ENCODE measurements around the gene RNF220. TPM values are rescaled to one million over a fixed set of nuclear protein-coding genes. Genes with fewer than 3 reads are reported as not detected.
"Not testable (repeated sequence)": the region's sequence is repeated elsewhere in the genome, so short reads cannot be mapped to it uniquely, and the experiment has no call there.

RNF220 gene
- total and polyA plus RNA-seq, 9 donors = 54.5 to 63.4 (median 56.7) TPM

DNA sequence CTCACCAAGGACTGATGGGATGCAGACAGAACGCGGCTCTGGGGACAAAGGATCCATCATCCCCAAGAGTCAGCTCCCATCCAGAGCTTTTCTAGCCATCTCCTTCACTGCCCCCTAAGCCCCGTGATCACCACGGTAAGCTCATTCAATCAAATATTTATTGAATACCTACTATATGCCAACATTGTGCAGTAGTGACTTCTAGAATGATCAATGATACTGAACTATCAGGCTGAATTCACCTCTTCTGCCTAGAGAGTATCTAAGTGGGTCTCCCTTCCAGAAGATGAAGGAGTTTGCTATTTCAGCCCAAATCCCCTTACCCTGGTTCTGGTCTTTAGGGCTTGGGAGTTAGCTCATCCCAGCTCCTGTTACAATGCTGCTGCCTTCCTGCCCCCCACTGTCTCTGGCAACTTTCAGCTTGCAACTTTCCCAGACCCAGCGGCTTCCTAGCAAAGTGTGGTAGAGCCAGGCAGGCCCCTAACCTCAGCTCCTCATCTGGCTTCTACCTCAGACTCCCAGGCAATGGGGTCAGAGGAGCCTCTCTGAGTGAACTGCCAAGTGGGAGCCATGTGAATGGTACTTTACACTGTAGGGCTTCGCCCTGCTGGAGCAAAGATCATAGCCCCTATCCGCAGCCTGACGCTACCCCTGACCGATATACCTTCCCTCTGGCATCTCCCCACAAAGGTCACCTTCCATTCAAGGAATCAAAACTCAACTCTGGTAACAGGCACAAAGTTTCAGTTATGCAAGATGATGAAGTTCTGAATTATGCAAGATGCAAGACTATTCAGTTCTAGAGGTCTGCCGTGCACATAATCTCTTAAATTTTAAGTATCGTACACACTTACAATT is 248.3 kb downstream of the RNF220 start:
- Histone ChIP-seq H3K9me3 (replicated peaks; ENCODE audit: control insufficient read depth, low read depth, low read length) (no peaks in the 10 kb centered on the region), H3K4me1 (ENCODE audit: control insufficient read depth, insufficient read depth, low read length) (peaks cover 23% of the 10 kb centered on the region), H3K36me3 (ENCODE audit: control insufficient read depth, insufficient read depth, low read length) (peaks cover 43% of the 10 kb centered on the region), H3K4me3 (ENCODE audit: low read length) (no peak overlapping the region), H3K27ac (ENCODE audit: low read length) (no peak overlapping the region), H3K27me3 (ENCODE audit: control insufficient read depth, insufficient read depth, low read length) (no peaks in the 10 kb centered on the region)
- DNase-seq = no peak
- 44% methylated on average over 4 of the region's 11 CpGs for WGBS (ENCODE audit: insufficient coverage)

DNA sequence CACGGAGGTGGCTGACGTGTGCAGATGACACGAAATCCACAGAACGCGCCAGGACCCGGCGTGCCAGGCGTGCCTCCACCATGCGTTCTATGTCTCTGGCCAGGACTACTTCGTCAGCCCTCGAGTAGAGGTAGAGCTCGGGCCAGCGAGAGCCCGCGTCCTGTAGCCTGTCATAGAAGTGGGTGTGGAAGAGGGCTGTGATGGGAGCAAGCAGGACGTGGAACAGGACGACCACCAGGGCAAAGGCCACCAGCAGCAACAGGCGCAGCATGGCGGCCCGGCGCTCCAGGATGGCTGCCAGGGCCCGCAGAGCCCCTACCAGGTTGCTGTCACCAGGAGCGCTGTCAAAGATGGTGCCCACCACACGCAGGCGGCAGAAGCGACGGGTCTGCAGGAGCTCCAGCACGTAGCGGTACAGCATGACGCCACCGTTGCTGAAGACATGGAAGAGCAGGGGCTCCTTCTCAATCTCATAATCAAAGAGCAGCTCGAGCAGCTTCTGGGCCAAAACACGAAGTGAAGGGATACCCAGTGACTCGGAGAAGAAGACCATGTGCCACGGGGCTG is 249.6 kb downstream of the RNF220 start:
- Histone ChIP-seq H3K27ac (ENCODE audit: low read length) (no peak overlapping the region), H3K27me3 (ENCODE audit: control insufficient read depth, insufficient read depth, low read length) (no peaks in the 10 kb centered on the region), H3K4me3 (ENCODE audit: low read length) (no peak overlapping the region), H3K36me3 (ENCODE audit: control insufficient read depth, insufficient read depth, low read length) (peaks cover 36% of the 10 kb centered on the region), H3K9me3 (replicated peaks; ENCODE audit: control insufficient read depth, low read depth, low read length) (no peaks in the 10 kb centered on the region), H3K4me1 (ENCODE audit: control insufficient read depth, insufficient read depth, low read length) (peaks cover 18% of the 10 kb centered on the region)
- DNase-seq = no peak
- WGBS (ENCODE audit: insufficient coverage) = 88% methylated on average over 35 of the region's 35 CpGs

DNA sequence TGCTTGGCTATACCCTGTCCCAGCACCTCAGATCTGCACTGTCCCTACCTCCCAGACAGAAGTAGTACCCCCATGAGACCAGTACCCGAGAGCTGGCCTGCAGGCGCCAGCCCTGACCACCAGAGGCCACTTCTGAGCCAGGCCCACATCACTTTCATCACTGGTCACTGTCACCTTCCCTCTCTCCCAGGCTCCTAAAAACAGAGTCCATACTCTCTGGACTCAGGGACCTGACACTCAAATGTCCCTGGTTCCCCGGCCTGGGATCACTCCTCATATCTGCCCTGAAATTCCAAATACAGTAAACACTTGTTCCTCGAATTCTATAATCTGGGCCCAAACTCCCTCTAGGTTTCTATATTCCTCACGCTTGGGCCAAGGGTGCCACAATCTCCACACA is 250.6 kb downstream of the RNF220 start:
- H3K27ac ChIP-seq (ENCODE audit: low read length) = no peak overlapping the region
- 38% methylated on average over 4 of the region's 5 CpGs for WGBS (ENCODE audit: insufficient coverage)
- H3K27me3 ChIP-seq (ENCODE audit: control insufficient read depth, insufficient read depth, low read length) = no peaks in the 10 kb centered on the region
- peaks cover 27% of the 10 kb centered on the region for H3K36me3 ChIP-seq (ENCODE audit: control insufficient read depth, insufficient read depth, low read length)
- no peak overlapping the region for H3K4me3 ChIP-seq (ENCODE audit: low read length)
- DNase-seq = no peak
- no peaks in the 10 kb centered on the region for H3K9me3 ChIP-seq (replicated peaks; ENCODE audit: control insufficient read depth, low read depth, low read length)
- H3K4me1 ChIP-seq (ENCODE audit: control insufficient read depth, insufficient read depth, low read length) = peaks cover 14% of the 10 kb centered on the region

DNA sequence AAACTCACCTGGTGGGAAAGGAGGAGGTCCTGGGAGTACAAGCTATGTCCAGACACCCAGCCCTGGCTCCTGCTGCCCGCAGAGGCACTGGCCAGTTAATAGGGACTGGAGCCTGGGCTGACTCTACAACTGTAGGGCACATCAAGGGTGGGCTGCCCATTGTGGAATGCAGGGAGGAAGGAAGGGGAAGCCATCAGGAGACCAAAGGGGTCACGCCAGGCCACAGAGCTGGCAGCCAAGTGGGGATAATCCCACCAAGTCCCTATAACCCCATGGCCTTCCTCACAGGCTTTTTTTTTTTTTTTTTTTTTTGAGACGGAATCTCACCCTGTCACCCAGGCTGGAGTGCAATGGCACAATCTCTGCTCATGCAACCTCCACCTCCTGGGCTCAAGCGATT is 254.5 kb downstream of the RNF220 start:
- Histone ChIP-seq H3K4me3 (ENCODE audit: low read length) (no peak overlapping the region), H3K9me3 (replicated peaks; ENCODE audit: control insufficient read depth, low read depth, low read length) (no peaks in the 10 kb centered on the region), H3K4me1 (ENCODE audit: control insufficient read depth, insufficient read depth, low read length) (peaks cover 30% of the 10 kb centered on the region), H3K36me3 (ENCODE audit: control insufficient read depth, insufficient read depth, low read length) (peaks cover 8% of the 10 kb centered on the region), H3K27ac (ENCODE audit: low read length) (no peak overlapping the region), H3K27me3 (ENCODE audit: control insufficient read depth, insufficient read depth, low read length) (no peaks in the 10 kb centered on the region)
- 100% methylated on average over 1 of the region's 4 CpGs for WGBS (ENCODE audit: insufficient coverage)
- no peak for DNase-seq

DNA sequence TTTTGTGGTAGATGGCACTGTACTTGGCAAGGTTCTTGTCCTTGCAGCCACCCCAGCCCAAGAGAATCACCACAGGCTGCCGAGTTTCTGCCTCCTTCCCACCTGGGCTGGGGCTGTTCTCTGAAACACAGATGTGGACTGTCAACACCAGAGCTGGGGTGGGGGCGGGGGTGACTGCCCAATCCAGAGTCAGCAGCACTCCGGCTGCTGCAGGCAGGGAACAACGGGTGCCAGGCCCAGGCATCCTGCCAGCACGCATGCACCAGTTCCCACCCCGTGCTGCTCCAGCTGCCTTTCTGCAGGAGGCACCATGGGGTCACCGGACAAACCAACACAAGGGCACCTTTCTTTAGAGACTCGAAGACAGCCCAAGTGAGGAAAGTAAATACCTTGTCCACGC is 255.1 kb downstream of the RNF220 start:
- 57% methylated on average over 9 of the region's 9 CpGs for WGBS (ENCODE audit: insufficient coverage)
- Histone ChIP-seq H3K4me3 (ENCODE audit: low read length) (no peak overlapping the region), H3K4me1 (ENCODE audit: control insufficient read depth, insufficient read depth, low read length) (peaks cover 30% of the 10 kb centered on the region), H3K9me3 (replicated peaks; ENCODE audit: control insufficient read depth, low read depth, low read length) (no peaks in the 10 kb centered on the region), H3K36me3 (ENCODE audit: control insufficient read depth, insufficient read depth, low read length) (peaks cover 4% of the 10 kb centered on the region), H3K27ac (ENCODE audit: low read length) (no peak overlapping the region), H3K27me3 (ENCODE audit: control insufficient read depth, insufficient read depth, low read length) (no peaks in the 10 kb centered on the region)
- peak; percentile 82 for DNase-seq

DNA sequence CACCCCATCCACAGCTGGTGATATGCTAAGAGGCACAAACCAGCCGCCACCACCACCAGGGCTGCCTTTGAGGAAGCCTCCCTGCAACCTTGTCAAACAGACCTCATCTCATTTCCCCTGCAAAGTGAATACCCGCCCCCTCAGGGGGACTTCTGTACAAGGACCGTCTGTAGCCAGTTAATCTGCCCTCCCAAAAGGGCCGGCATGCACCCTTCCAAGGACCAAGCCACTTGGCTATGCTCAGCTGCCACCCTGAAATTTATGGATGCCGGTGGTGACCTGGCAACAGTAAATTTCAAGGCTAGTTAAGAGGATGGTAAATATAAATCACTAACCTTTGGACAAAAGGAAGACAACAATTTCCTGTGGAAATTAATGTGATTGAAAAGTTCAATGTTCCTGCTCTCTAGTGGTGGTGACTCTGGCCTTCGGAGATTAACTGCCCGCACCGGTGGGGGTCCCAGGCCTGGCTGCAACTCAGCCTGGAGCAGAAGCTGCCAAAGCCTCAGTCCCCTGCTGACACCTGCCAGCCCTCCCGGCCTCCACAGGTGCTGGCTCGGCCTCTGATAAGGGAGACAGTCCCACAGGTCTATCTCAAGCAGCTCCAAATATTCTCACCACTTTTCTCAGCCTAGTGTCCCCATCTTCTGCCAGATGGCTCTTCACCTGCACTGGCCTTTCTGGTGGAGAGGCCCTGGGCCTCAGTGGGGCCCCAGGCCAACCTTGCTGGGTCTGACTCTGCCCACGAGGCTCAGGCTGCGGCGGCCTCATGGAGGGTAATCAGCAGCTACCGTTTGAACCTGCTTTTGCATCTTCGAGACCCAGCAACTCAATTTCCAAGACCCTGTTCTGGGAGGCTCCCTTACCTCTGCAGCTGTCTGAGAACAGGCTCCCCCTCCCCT is 257.0 kb downstream of the RNF220 start:
- Histone ChIP-seq H3K36me3 (ENCODE audit: control insufficient read depth, insufficient read depth, low read length) (peaks cover 4% of the 10 kb centered on the region), H3K4me1 (ENCODE audit: control insufficient read depth, insufficient read depth, low read length) (peaks cover 30% of the 10 kb centered on the region), H3K27ac (ENCODE audit: low read length) (no peak overlapping the region), H3K4me3 (ENCODE audit: low read length) (no peak overlapping the region), H3K27me3 (ENCODE audit: control insufficient read depth, insufficient read depth, low read length) (no peaks in the 10 kb centered on the region), H3K9me3 (replicated peaks; ENCODE audit: control insufficient read depth, low read depth, low read length) (no peaks in the 10 kb centered on the region)
- DNase-seq = no peak
- 41% methylated on average over 14 of the region's 15 CpGs for WGBS (ENCODE audit: insufficient coverage)

DNA sequence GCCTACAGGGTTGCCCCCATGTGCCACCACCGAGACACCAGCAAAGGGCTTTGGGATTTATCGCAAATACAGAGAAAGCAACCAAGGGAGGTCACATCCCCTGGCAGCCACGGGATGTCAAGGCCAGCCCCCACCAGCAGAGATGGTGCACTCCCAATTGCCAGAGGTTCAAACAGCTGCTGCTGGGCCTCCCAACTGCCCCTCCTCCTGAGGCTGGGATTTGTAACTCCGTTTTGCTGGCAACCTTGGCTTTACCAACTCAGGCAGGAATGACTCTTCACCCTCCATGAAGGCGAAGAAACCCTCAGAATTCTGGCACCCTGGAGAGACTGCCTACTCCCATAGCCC is 257.6 kb downstream of the RNF220 start:
- H3K9me3 ChIP-seq (replicated peaks; ENCODE audit: control insufficient read depth, low read depth, low read length) = no peaks in the 10 kb centered on the region
- H3K4me3 ChIP-seq (ENCODE audit: low read length) = no peak overlapping the region
- peaks cover 4% of the 10 kb centered on the region for H3K36me3 ChIP-seq (ENCODE audit: control insufficient read depth, insufficient read depth, low read length)
- DNase-seq = peak; percentile 46
- H3K27ac ChIP-seq (ENCODE audit: low read length) = no peak overlapping the region
- no peaks in the 10 kb centered on the region for H3K27me3 ChIP-seq (ENCODE audit: control insufficient read depth, insufficient read depth, low read length)
- WGBS (ENCODE audit: insufficient coverage) = 56% methylated on average over 3 of the region's 5 CpGs
- peaks cover 30% of the 10 kb centered on the region for H3K4me1 ChIP-seq (ENCODE audit: control insufficient read depth, insufficient read depth, low read length)

DNA sequence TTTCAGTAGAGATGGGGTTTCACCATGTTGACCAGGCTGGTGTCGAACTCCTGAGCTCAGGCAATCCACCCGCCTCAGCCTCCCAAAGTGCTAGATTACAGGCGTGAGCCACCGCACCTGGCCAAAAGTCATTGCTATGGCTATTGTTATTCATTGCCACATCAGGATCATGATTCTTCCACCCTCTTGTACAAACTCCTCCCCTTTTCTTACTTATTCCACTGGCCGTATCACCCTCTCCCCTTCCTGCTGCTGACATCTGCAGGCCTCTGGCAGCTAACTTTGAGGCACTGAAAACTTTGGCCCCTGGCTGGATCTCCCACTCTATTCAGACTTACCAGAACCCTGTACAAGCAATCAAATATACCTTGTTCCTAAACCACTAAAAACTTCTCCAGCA is 258.4 kb downstream of the RNF220 start:
- no peak overlapping the region for H3K4me3 ChIP-seq (ENCODE audit: low read length)
- no peak for DNase-seq
- 82% methylated on average over 5 of the region's 5 CpGs for WGBS (ENCODE audit: insufficient coverage)

DNA sequence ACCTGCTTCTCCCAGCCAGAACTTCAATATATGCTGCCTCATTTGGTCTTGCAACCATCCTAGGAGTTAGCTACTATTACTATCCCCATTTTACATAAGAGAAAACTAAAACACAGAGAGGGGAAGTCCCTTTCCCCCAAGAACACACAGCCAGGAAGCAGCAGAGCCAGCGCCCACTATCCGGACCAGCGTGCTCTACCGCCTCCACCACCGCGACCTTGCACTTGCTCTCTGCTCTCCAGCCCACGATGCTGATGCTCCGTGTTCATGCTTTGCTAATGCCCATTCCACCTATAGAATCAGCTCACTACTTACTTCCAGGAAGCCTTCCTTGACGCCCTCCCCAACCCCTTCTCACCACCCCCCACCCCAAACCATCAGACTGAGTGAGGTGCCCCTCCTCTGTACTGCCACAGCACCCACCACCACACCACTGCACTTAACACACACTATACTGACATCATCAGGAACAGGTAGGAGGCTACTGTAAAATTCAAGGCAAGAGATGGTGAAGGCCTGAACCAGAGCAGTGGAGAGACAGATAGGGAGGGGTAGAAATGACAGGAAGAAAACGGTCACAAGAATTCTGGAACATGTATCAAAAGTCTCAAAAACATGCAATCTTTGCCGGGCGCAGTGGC is 259.8 kb downstream of the RNF220 start:
- H3K27ac ChIP-seq (ENCODE audit: low read length) = no peak overlapping the region
- DNase-seq = no peak
- H3K9me3 ChIP-seq (replicated peaks; ENCODE audit: control insufficient read depth, low read depth, low read length) = no peaks in the 10 kb centered on the region
- 87% methylated on average over 12 of the region's 12 CpGs for WGBS (ENCODE audit: insufficient coverage)
- no peak overlapping the region for H3K4me3 ChIP-seq (ENCODE audit: low read length)
- H3K27me3 ChIP-seq (ENCODE audit: control insufficient read depth, insufficient read depth, low read length) = no peaks in the 10 kb centered on the region
- no peaks in the 10 kb centered on the region for H3K36me3 ChIP-seq (ENCODE audit: control insufficient read depth, insufficient read depth, low read length)
- peaks cover 22% of the 10 kb centered on the region for H3K4me1 ChIP-seq (ENCODE audit: control insufficient read depth, insufficient read depth, low read length)

More for the DNA sequence above, 258.4 kb downstream of the RNF220 start:
- Histone ChIP-seq H3K9me3 (replicated peaks; ENCODE audit: control insufficient read depth, low read depth, low read length) (no peaks in the 10 kb centered on the region), H3K27ac (ENCODE audit: low read length) (no peak overlapping the region), H3K36me3 (ENCODE audit: control insufficient read depth, insufficient read depth, low read length) (peaks cover 4% of the 10 kb centered on the region), H3K27me3 (ENCODE audit: control insufficient read depth, insufficient read depth, low read length) (no peaks in the 10 kb centered on the region), H3K4me1 (ENCODE audit: control insufficient read depth, insufficient read depth, low read length) (peaks cover 30% of the 10 kb centered on the region)

DNA sequence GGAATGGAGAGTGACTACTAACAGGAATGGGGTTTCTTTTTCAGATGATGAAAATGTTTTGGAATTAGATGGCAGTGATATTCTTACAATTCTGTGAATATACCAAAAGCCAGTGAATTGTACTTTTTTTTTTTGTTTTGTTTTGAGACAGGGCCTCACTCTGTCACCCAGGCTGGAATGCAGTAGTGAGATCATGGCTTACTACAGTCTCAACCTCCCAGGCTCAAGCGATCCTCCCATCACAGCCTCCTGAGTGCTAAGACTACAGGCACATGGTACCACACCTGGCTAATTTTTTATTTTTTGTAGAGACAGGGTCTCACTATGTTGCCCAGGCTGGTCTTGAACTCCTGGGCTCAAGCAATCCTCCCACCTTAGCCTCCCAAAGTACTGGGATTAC is 261.7 kb downstream of the RNF220 start:
- H3K36me3 ChIP-seq (ENCODE audit: control insufficient read depth, insufficient read depth, low read length); DNase-seq; H3K27ac ChIP-seq (ENCODE audit: low read length); H3K4me3 ChIP-seq (ENCODE audit: low read length); H3K9me3 ChIP-seq (replicated peaks; ENCODE audit: control insufficient read depth, low read depth, low read length); H3K27me3 ChIP-seq (ENCODE audit: control insufficient read depth, insufficient read depth, low read length): not testable (repeated sequence)
- no CpG with 5 or more reads among the region's 1 CpG for whole genome bisulfite sequencing (ENCODE audit: insufficient coverage)
- H3K4me1 ChIP-seq (ENCODE audit: control insufficient read depth, insufficient read depth, low read length) = peaks cover 15% of the 10 kb centered on the region
